Measurements from ENCODE around the gene RCC2. TPM values are rescaled to one million over a fixed set of nuclear protein-coding genes. Genes with fewer than 3 reads are reported as not detected.
"Not testable (repeated sequence)": the region's sequence is repeated elsewhere in the genome, so short reads cannot be mapped to it uniquely, and the experiment has no call there.

The RCC2 gene
- 75.2 TPM for polyA plus RNA-seq (2013)

DNA sequence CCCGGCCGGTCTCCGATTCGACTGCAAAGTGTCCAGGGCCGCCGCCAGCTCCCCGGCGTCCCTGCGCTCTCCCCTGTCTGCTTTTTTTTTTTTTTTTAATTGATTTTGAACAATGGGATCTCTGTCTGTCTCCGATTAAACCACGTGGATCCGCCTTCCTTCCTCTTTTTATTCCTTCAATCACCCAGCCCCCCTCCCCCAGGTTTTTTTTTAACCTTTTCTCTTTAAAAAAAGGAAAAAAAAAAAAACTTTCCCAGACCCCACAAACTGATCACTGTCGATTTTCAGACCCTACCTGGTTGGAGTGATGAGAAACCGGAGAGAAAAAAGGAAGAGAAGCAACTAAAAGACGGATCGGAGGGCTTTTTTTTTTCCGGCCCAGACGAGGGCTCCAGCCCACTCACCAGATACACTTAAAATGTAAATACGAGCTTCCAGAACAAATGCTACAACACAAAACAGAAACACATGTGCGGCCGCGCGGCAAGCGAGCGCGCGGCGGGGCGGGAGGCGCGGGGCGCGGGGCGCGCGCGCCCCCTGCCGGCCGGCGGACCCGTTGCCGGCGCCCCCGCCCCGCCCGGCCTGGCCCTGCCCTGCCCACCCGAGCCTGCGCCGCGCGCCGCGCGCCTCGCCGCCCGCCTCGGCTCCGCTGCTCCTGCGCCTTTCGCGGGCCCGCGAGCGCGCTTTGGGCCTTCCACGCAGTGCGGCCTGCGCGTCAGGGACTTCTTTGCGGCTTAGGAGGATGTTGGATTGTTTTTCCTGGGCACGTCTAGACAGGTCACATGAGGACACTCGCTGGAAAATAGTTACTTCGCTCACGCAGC is at the start of gene RCC2:
RCC2 (minus strand) TSS at position 428 of the 824 bp plus-strand sequence. CDS start 1,163 bp downstream, outside the sequence.
- Histone ChIP-seq H3K27me3 (replicated peaks in 2 of 5; ENCODE audit: control insufficient read depth in 4 of 5, insufficient read depth in 5 of 5, low read length in 4 of 5) (no peaks in the 10 kb centered on the region), H3K36me3 (ENCODE audit: control insufficient read depth in 4 of 4, insufficient read depth in 4 of 4, low read length in 3 of 4) (peaks cover 0 to 25% (median 11%) of the 10 kb centered on the region in 4 experiments), H3K4me1 (ENCODE audit: control extremely low read depth in 1 of 4, control insufficient read depth in 4 of 4, insufficient read depth in 4 of 4, low read length in 3 of 4) (peaks cover 2 to 44% (median 43%) of the 10 kb centered on the region in 4 experiments), H3K4me3 (ENCODE audit: control insufficient read depth in 1 of 7, extremely low read depth in 1 of 7, insufficient read depth in 4 of 7, low read depth in 2 of 7, low read length in 6 of 7) (peak within 1 kb of the TSS; percentile 77 to 97 (median 87)), H3K27ac (ENCODE audit: insufficient read depth in 1 of 2, low read depth in 1 of 2, low read length in 2 of 2, poor library complexity in 1 of 2, severe bottlenecking in 2 of 2) (peak within 1 kb of the TSS; percentile 91 to 93), H3K9me3 (ENCODE audit: control extremely low read depth in 1 of 5, control insufficient read depth in 4 of 5, insufficient read depth in 2 of 5, low read depth in 1 of 5, low read length in 4 of 5) (no peaks in the 10 kb centered on the region)
- 0% methylated on average over 40 of the region's 75 CpGs for WGBS (ENCODE audit: insufficient coverage)
- CTCF ChIA-PET, result interaction anchor here (0.5 to 3.4 kb wide), 5 partner anchors 10 to 55 kb away, joined by 3 to 12 read pairs (median 3); no protein-coding TSS in a partner anchor
- DNase-seq, result peak; percentile 76 to 89 (median 83)
- POLR2A ChIA-PET, result interaction anchor here (1.0 to 1.5 kb wide), 3 partner anchors 8 to 13 kb away, joined by 3 to 6 read pairs (median 3); no protein-coding TSS in a partner anchor

DNA sequence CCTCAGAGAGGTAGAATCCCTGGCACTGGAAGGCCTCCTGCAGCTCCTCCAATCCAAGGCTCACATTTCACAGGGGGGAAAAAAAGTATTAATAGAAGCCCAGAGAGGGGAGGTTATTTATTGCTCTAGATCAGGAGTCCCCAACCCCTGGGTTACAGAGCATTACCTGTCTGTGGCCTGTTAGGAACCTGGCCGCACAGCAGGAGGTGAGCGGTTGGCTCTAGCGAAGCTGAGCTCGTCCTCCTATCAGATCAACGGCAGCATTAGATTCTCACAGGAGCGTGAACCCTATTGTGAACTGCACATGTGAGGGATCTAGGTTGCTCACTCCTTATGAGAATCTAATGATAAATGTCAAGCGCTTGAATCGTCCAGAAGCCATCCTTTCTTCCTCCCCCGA is 46.8 kb upstream of the RCC2 start:
- Histone ChIP-seq H3K9me3 (ENCODE audit: control extremely low read depth in 1 of 5, control insufficient read depth in 4 of 5, insufficient read depth in 2 of 5, low read depth in 1 of 5, low read length in 4 of 5) (no peaks in the 10 kb centered on the region), H3K4me3 (ENCODE audit: control insufficient read depth in 1 of 7, extremely low read depth in 1 of 7, insufficient read depth in 4 of 7, low read depth in 2 of 7, low read length in 6 of 7) (no peak overlapping the region), H3K36me3 (ENCODE audit: control insufficient read depth in 4 of 4, insufficient read depth in 4 of 4, low read length in 3 of 4) (no peaks in the 10 kb centered on the region), H3K27me3 (replicated peaks in 2 of 5; ENCODE audit: control insufficient read depth in 4 of 5, insufficient read depth in 5 of 5, low read length in 4 of 5) (no peaks in the 10 kb centered on the region), H3K4me1 (ENCODE audit: control extremely low read depth in 1 of 4, control insufficient read depth in 4 of 4, insufficient read depth in 4 of 4, low read length in 3 of 4) (no peaks in the 10 kb centered on the region), H3K27ac (ENCODE audit: insufficient read depth in 1 of 2, low read depth in 1 of 2, low read length in 2 of 2, poor library complexity in 1 of 2, severe bottlenecking in 2 of 2) (no peak overlapping the region)
- CTCF ChIA-PET, result interaction anchor here (0.8 to 1.4 kb wide), 3 partner anchors 67 to 80 kb away, joined by 3 to 4 read pairs (median 3); no protein-coding TSS in a partner anchor
- 96% methylated on average over 9 of the region's 9 CpGs for WGBS (ENCODE audit: insufficient coverage)
- DNase-seq, result no peak
- POLR2A ChIA-PET, result no interaction called here

DNA sequence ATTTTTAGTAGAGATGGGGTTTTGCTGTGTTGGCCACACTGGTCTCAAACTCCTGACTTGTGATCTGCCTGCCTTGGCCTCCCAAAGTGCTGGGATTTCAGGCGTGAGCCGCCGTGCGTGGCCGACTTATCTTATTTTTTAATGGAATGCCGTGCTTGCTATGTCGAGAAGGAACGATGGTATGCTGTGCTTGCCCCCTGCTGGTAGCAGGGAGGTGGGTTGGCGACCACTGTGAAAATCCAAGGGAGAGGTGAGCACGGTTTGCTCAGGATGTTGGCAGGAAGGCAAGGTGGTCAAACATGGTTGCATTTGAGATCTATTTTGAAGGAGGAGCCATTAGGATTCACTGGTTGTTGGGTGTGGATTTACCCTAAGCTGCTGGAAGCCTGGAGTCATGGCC is 45.8 kb upstream of the RCC2 start:
- no peaks in the 10 kb centered on the region for H3K27me3 ChIP-seq (replicated peaks in 2 of 5; ENCODE audit: control insufficient read depth in 4 of 5, insufficient read depth in 5 of 5, low read length in 4 of 5)
- POLR2A ChIA-PET, result no interaction called here
- CTCF ChIA-PET, result interaction anchor here (0.8 to 1.4 kb wide), 2 partner anchors 66 to 74 kb away, joined by 3 read pairs; no protein-coding TSS in a partner anchor
- H3K27ac ChIP-seq (ENCODE audit: insufficient read depth in 1 of 2, low read depth in 1 of 2, low read length in 2 of 2, poor library complexity in 1 of 2, severe bottlenecking in 2 of 2), result no peak overlapping the region
- DNase-seq, result peak; percentile 22 to 45 (median 22)
- H3K36me3 ChIP-seq (ENCODE audit: control insufficient read depth in 4 of 4, insufficient read depth in 4 of 4, low read length in 3 of 4), result no peaks in the 10 kb centered on the region
- no peaks in the 10 kb centered on the region for H3K4me1 ChIP-seq (ENCODE audit: control extremely low read depth in 1 of 4, control insufficient read depth in 4 of 4, insufficient read depth in 4 of 4, low read length in 3 of 4)
- H3K9me3 ChIP-seq (ENCODE audit: control extremely low read depth in 1 of 5, control insufficient read depth in 4 of 5, insufficient read depth in 2 of 5, low read depth in 1 of 5, low read length in 4 of 5), result no peaks in the 10 kb centered on the region
- H3K4me3 ChIP-seq (ENCODE audit: control insufficient read depth in 1 of 7, extremely low read depth in 1 of 7, insufficient read depth in 4 of 7, low read depth in 2 of 7, low read length in 6 of 7), result no peak overlapping the region
- 48% methylated on average over 7 of the region's 10 CpGs for WGBS (ENCODE audit: insufficient coverage)

DNA sequence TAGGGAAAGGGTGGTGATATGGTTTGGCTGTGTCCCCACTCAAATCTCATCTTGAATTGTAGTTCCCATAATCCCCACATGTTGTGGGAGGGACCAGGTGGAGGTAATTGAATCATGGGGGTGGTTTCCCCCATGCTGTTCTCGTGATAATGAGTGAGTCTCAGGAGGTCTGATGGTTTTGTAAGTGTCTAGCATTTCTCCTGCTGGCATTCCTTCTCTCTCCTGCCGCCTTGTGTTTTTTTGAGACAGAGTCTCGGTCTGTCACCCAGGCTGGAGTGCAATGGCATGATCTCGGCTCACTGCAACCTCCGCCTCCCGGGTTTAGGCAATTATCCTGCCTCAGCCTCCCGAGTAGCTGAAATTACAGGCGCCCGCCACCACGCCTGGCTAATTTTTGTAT is 42.5 kb upstream of the RCC2 start:
- H3K27ac ChIP-seq (ENCODE audit: insufficient read depth in 1 of 2, low read depth in 1 of 2, low read length in 2 of 2, poor library complexity in 1 of 2, severe bottlenecking in 2 of 2); H3K9me3 ChIP-seq (ENCODE audit: control extremely low read depth in 1 of 5, control insufficient read depth in 4 of 5, insufficient read depth in 2 of 5, low read depth in 1 of 5, low read length in 4 of 5); POLR2A ChIA-PET; H3K27me3 ChIP-seq (replicated peaks in 2 of 5; ENCODE audit: control insufficient read depth in 4 of 5, insufficient read depth in 5 of 5, low read length in 4 of 5); H3K4me1 ChIP-seq (ENCODE audit: control extremely low read depth in 1 of 4, control insufficient read depth in 4 of 4, insufficient read depth in 4 of 4, low read length in 3 of 4); H3K4me3 ChIP-seq (ENCODE audit: control insufficient read depth in 1 of 7, extremely low read depth in 1 of 7, insufficient read depth in 4 of 7, low read depth in 2 of 7, low read length in 6 of 7); H3K36me3 ChIP-seq (ENCODE audit: control insufficient read depth in 4 of 4, insufficient read depth in 4 of 4, low read length in 3 of 4); DNase-seq: not testable (repeated sequence)
- 92% methylated on average over 9 of the region's 10 CpGs for WGBS (ENCODE audit: insufficient coverage)
- CTCF ChIA-PET, result interaction anchor here (0.7 kb wide), 1 partner anchor 94 kb away, joined by 3 read pairs; no protein-coding TSS in a partner anchor

DNA sequence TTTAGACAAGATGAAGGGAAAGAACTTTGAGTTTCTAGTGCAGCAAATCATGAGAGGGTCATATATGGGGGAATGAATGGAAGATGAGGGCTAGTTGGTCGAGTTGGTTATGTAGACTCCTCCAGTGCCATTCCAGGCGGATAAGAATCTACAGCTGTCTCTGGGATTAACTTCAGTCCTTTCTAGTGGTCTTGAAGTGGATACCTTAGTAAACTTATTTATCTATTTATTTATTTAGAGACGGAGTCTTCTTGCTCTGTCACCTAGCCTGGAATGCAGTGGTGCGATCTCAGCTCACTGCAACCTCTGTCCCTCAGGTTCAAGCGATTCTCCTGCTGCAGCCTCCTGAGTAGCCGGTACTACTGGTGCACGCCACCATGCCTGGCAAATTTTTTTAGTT is 41.4 kb upstream of the RCC2 start:
- WGBS (ENCODE audit: insufficient coverage), result 98% methylated on average over 5 of the region's 7 CpGs
- POLR2A ChIA-PET, result no interaction called here
- no peak overlapping the region for H3K27ac ChIP-seq (ENCODE audit: insufficient read depth in 1 of 2, low read depth in 1 of 2, low read length in 2 of 2, poor library complexity in 1 of 2, severe bottlenecking in 2 of 2)
- no peaks in the 10 kb centered on the region for H3K4me1 ChIP-seq (ENCODE audit: control extremely low read depth in 1 of 4, control insufficient read depth in 4 of 4, insufficient read depth in 4 of 4, low read length in 3 of 4)
- no peaks in the 10 kb centered on the region for H3K36me3 ChIP-seq (ENCODE audit: control insufficient read depth in 4 of 4, insufficient read depth in 4 of 4, low read length in 3 of 4)
- CTCF ChIA-PET, result no interaction called here
- H3K4me3 ChIP-seq (ENCODE audit: control insufficient read depth in 1 of 7, extremely low read depth in 1 of 7, insufficient read depth in 4 of 7, low read depth in 2 of 7, low read length in 6 of 7), result no peak overlapping the region
- H3K27me3 ChIP-seq (replicated peaks in 2 of 5; ENCODE audit: control insufficient read depth in 4 of 5, insufficient read depth in 5 of 5, low read length in 4 of 5), result no peaks in the 10 kb centered on the region
- DNase-seq, result no peak
- no peaks in the 10 kb centered on the region for H3K9me3 ChIP-seq (ENCODE audit: control extremely low read depth in 1 of 5, control insufficient read depth in 4 of 5, insufficient read depth in 2 of 5, low read depth in 1 of 5, low read length in 4 of 5)

DNA sequence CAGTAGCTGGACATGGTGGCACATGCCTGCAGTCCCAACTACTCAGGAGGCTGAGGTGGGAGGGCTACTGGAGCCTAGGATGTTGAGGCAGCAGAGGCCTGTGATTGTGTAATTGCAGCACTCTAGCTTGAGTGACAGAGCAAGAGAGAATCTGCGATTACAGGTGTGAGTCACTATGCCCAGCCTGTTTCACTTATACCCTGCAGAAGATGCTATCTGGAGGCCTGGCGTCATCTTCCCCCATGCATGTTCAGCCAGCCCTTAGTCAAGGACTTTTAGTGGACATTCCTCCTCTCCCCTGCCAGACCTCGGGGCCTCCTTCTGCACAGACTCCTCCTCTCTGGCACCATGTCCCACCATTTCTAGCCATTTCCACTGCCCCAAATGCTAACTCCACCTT is 36.3 kb upstream of the RCC2 start:
- Histone ChIP-seq H3K9me3 (ENCODE audit: control extremely low read depth in 1 of 5, control insufficient read depth in 4 of 5, insufficient read depth in 2 of 5, low read depth in 1 of 5, low read length in 4 of 5) (no peaks in the 10 kb centered on the region), H3K4me1 (ENCODE audit: control extremely low read depth in 1 of 4, control insufficient read depth in 4 of 4, insufficient read depth in 4 of 4, low read length in 3 of 4) (no peaks in the 10 kb centered on the region), H3K27me3 (replicated peaks in 2 of 5; ENCODE audit: control insufficient read depth in 4 of 5, insufficient read depth in 5 of 5, low read length in 4 of 5) (no peaks in the 10 kb centered on the region), H3K36me3 (ENCODE audit: control insufficient read depth in 4 of 4, insufficient read depth in 4 of 4, low read length in 3 of 4) (no peaks in the 10 kb centered on the region), H3K4me3 (ENCODE audit: control insufficient read depth in 1 of 7, extremely low read depth in 1 of 7, insufficient read depth in 4 of 7, low read depth in 2 of 7, low read length in 6 of 7) (no peak overlapping the region), H3K27ac (ENCODE audit: insufficient read depth in 1 of 2, low read depth in 1 of 2, low read length in 2 of 2, poor library complexity in 1 of 2, severe bottlenecking in 2 of 2) (no peak overlapping the region)
- POLR2A ChIA-PET, result no interaction called here
- 94% methylated on average over 3 of the region's 3 CpGs for WGBS (ENCODE audit: insufficient coverage)
- DNase-seq, result no peak
- CTCF ChIA-PET, result interaction anchor here (1.0 to 1.9 kb wide), 5 partner anchors 9 to 57 kb away, joined by 3 to 6 read pairs (median 4); no protein-coding TSS in a partner anchor

Measured in common myeloid progenitor, CD34-positive (primary cell).